ENCODE results near the gene RBM39. TPM values are rescaled to one million over a fixed set of nuclear protein-coding genes. Genes with fewer than 3 reads are reported as not detected.

RBM39 gene
- total and polyA plus RNA-seq, 2 of the 8 experiments (the other 6 are each of a cell fraction or from before 2014, with no cell fraction given): 78.0 to 219 TPM

DNA sequence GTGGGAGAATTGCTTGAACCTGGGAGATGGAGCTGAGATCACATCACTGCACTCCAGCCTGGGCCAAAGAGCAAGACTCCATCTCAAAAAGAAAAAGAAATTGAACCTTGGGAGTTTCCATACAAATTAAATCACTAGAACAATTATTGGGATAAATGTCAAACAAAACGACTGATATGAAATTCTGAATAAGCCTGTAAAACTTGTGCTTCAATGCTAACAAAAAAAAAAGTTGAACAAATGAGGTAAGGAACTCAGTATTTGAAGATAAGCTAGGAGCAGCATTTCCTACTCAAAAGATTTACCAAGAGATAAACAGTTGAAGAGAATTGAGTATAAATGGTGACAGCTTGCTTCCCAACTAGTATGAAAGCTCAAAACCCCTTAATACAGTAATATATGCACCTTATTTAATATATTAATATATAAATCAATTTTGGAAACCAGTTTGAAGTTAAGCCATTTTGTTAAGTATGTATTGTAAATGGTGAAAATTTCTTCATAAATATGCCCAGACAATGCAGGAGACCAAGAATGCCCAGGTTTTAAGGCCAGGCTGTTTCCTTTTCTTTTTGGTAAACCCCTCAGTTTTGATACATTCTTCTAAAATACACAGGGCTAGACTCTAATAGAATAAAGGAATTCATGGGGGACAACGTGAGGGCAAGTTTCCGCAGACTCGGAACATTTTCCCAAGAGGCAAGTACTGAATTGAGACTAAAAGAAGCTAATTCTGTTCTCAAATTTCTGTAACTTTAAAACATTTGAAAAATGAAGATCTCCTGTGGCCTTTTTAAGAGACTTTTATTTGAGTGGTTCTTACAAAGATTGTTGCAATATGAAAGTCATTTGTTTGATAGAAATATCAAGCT, 39.0 kb downstream of the RBM39 start:
- no peak overlapping the region for H3K56ac ChIP-seq (replicated peaks; ENCODE audit: insufficient read length, low read depth, low read length)
- H4K8ac ChIP-seq (ENCODE audit: extremely low read depth, insufficient read depth, low read length): no peak overlapping the region; the same call in 1 of the 2 replicates
- H3K4ac ChIP-seq (replicated peaks; ENCODE audit: insufficient read length, low read depth, low read length): no peak overlapping the region
- H3K79me1 ChIP-seq (ENCODE audit: low read depth, low read length): no peaks in the 10 kb centered on the region
- H3K4me3 ChIP-seq (ENCODE audit: extremely low read depth in 1 of 4, insufficient read depth in 2 of 4, low read depth in 3 of 4, low read length in 4 of 4): no peak overlapping the region
- POLR2A ChIA-PET (ENCODE audit: partially characterized antibody): interaction anchor here (0.6 to 40.1 kb wide), 11 partner anchors 10 to 159 kb away, joined by 3 to 2341 read pairs (median 4); partner anchors contain the start of gene RBM39
- H3K14ac ChIP-seq (ENCODE audit: insufficient read length): no peak overlapping the region
- H3K23me2 ChIP-seq (ENCODE audit: low read depth, low read length): peaks cover 11% of the 10 kb centered on the region
- peaks cover 18 to 62% (median 37%) of the 10 kb centered on the region in 4 experiments for H3K36me3 ChIP-seq (ENCODE audit: control insufficient read depth in 2 of 4, insufficient read depth in 4 of 4, low read length in 3 of 4)
- H4K91ac ChIP-seq (replicated peaks; ENCODE audit: insufficient read length, low read length): no peak overlapping the region
- no peak overlapping the region for H3K9ac ChIP-seq (replicated peaks in 1 of 4; ENCODE audit: extremely low read depth in 1 of 4, low read depth in 3 of 4, low read length in 3 of 4)
- H3K79me2 ChIP-seq (ENCODE audit: control insufficient read depth in 1 of 2, insufficient read depth in 2 of 2, low read length in 2 of 2): peaks cover 0 to 8% of the 10 kb centered on the region in 2 experiments; a peak in 2 of 4 replicates
- no peak for DNase-seq (ENCODE audit: low read depth in 1 of 2, low spot score in 2 of 2)
- H2BK120ac ChIP-seq (replicated peaks; ENCODE audit: low read depth, low read length): no peak overlapping the region
- no peak overlapping the region for H3K18ac ChIP-seq (ENCODE audit: extremely low read depth, low read length)
- H3K4me2 ChIP-seq (ENCODE audit: insufficient read depth in 1 of 2, low read depth in 2 of 2, low read length in 2 of 2): no peak overlapping the region
- no peak overlapping the region for H2BK12ac ChIP-seq (ENCODE audit: low read depth, low read length)
- TF ChIP-seq TAF7 (optimal IDR thresholded peaks at IDR 0.05; ENCODE audit: borderline replicate concordance, low read depth, low read length): no peak
- TF ChIP-seq POLR2AphosphoS5 (IDR thresholded peaks at IDR 0.05; ENCODE audit: low read depth, low read length): peak; percentile 56; the same call in 1 of the 2 replicates
- H4K5ac ChIP-seq (ENCODE audit: insufficient read length, low read depth, low read length): no peak overlapping the region
- no peak overlapping the region for H3K23ac ChIP-seq (ENCODE audit: insufficient read length)
- no peak overlapping the region for H2BK20ac ChIP-seq (ENCODE audit: low read length)
- no peak overlapping the region for H2BK5ac ChIP-seq (ENCODE audit: low read depth, low read length)
- no peak overlapping the region for H2AK5ac ChIP-seq (ENCODE audit: low read depth, low read length)
- peaks cover 3 to 8% of the 10 kb centered on the region in 2 experiments for H4K20me1 ChIP-seq (replicated peaks in 1 of 2; ENCODE audit: control insufficient read depth in 1 of 2, insufficient read depth in 2 of 2, low read length in 2 of 2)
- no peak for FAIRE-seq
- CTCF ChIA-PET (ENCODE audit: partially characterized antibody): interaction anchor here (1.1 to 1.3 kb wide), 2 partner anchors 17 to 39 kb away, joined by 5 read pairs; partner anchors contain the start of gene RBM39
- H3K9me3 ChIP-seq (ENCODE audit: insufficient read depth in 2 of 2, low read depth in 1 of 2, low read length in 1 of 2): no peaks in the 10 kb centered on the region
- H3K4me1 ChIP-seq (replicated peaks in 1 of 4; ENCODE audit: control insufficient read depth in 3 of 4, insufficient read depth in 4 of 4, low read length in 3 of 4): peaks cover 0 to 2% (median under 1%) of the 10 kb centered on the region in 4 experiments; a peak in 2 of 7 replicates
- H3K27me3 ChIP-seq (replicated peaks in 1 of 4; ENCODE audit: control insufficient read depth in 3 of 4, extremely low read depth in 1 of 4, insufficient read depth in 3 of 4, low read length in 3 of 4): no peaks in the 10 kb centered on the region
- 91% methylated on average over 4 of the region's 4 CpGs; no CpG with 5 or more reads in 1 of the 2 experiments for WGBS, 2 experiments (ENCODE audit: extremely low coverage in 1 of 2, insufficient coverage in 1 of 2, insufficient read length in 1 of 2, insufficient replicate concordance in 2 of 2, low coverage in 1 of 2, low lambda C conversion rate in 2 of 2, missing lambda C conversion rate in 1 of 2)
- H3K27ac ChIP-seq (ENCODE audit: low read depth, low read length): no peak overlapping the region
- no peak overlapping the region for H2BK15ac ChIP-seq (ENCODE audit: low read length)
- H2AFZ ChIP-seq (ENCODE audit: low read length): no peak overlapping the region
